Muscle of back (tissue), 11 donors: ENCODE data around the gene CAMK2B. TPM values are rescaled to one million over a fixed set of nuclear protein-coding genes. Genes with fewer than 3 reads are reported as not detected.

Source experiments
- DNase-seq, 3 donors: peaks; one replicate each; pipeline versions ENCODE4 v3.0.0 to v3.0.0-alpha.2; 2013
- polyA plus RNA-seq, 10 donors: library from polyadenylated mRNA; unstranded; fragments of 120-200 nt; gene quantifications; one replicate each; pipeline ENCODE4 v1.2.1, GENCODE V29; 2013; ENCODE audit not compliant: insufficient read length in 10 of 10

Gene CAMK2B
- polyA plus RNA-seq, 10 donors = 4.0 to 19.0 (median 12.2) TPM

DNA sequence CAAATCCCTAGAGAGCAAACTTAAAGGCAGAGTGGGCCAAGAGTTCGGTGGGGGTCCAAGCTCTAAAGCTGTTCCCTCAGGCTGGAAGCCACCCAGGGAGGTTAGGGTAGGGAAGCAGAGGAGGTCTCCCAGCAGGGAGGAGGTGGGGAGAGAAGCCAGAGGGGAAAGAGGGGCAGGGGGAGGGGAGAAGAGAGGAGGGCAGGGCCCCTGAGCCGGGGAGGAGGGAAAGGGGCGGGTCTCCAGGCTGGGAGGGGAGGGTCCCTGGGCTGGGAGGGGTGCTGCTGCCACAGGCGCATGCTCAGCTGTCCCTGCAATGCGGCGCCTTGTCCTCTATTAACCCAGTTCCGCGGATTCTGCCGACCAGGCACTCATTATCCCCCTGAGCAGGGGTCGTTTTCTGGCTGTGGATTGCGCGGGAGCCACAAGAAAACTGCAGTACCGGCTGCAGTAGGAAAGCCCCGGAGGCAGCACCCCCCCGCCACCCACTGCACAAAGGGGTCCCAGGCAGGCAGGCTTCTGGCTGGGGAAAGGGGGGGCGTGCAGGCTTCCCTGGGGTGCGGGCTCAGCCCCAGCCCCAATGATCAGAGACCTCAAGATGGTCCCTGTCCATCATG, 49.3 kb downstream of the CAMK2B start:
- peak; percentile 23 to 75 (median 54) for DNase-seq

GRCh38 chr7:44275146-44275545, 50.2 kb downstream of the CAMK2B start:
- DNase-seq = no peak

DNA sequence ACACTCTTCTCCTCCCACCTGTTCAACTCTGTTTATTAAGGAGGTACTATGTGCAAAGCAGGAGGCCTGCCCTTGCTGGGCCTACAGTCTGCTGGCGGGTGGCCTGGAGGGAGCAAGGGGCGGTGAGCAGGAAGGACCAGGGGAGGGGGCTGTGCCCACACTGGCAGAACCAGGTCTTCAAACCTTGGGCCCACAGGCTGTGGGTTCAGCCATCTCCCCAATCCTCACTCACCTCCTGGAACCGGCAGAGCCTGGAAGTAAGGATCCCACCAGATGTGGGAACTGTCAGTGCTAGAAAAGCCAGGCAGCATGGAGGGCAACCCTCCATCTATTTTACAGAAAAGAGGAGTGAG, 50.8 kb downstream of the CAMK2B start:
- DNase-seq = no peak

DNA sequence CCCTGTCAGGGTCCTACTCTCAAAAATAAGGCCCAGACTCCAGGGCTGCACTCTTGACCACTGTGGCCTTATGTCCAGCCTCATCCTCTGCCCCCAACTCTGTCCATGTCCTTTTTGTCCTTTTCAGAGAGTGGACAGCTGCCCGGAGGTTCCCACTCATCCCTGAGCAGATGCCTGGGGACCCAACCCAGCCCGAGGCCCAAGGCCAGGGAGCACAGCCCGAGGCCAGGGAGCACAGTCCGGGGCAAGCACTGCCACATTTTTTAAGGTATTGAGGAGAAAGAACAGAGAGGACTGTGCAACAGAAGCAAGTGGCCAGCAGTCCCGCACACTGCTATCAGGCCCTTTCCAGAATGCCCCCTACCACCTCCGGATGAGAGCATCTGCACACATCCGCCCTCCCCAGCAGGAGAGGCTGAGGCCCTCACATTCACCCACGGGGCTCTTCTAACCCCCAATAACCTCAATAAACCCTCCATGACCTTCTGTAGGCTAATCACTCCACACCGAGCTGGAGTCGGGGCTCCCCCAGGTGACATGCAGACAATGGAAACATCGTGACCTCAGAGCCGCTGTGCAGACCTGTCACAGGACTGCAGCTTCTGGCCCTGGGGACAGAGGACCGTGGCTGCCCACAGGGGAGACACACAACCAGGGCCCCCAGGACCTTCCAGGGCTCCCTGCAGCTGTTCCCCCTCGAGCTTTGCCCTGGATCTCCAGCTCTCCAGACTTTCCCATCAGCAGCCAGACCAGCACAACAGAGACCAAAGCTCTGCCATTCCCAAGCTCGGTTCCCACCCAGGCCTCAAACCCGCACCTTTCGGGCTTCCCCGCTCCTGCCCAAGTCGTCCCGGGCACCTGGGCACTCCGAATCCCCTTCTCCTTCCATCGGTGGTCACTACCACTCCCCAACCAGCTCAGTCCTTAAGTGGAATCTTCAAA, 51.4 kb downstream of the CAMK2B start:
- DNase-seq = no peak

GRCh38 chr7:44272981-44273380, 52.4 kb downstream of the CAMK2B start:
- DNase-seq = no peak

- no peak for DNase-seq
Observed at GRCh38 chr7:44272456-44272855, 52.9 kb downstream of the CAMK2B start.

- no peak for DNase-seq
Observed at GRCh38 chr7:44269943-44270493, 55.4 kb downstream of the CAMK2B start.

DNA sequence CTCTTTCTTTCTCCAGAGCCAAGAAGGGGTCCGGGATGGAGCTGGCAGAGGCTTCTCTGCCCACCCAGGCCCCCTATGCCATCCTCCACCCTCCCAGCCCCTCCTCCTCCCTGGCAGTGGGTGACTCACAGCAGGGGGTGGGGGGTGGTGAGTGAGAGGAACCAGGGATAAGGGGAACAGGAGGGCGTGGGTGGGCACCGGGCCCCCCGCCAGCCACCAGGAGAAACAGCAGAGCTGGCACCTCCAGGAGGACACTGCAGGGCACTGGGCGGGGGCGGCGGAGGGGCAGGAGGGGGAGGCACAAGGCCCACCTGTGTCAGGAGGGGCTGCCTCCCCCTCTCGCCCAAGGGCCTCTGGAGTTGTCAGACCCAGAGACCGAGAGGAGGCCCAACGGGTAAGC, 56.0 kb downstream of the CAMK2B start:
- DNase-seq = no peak

- DNase-seq = no peak
Observed at GRCh38 chr7:44268671-44269070, 56.7 kb downstream of the CAMK2B start.

GRCh38 chr7:44267719-44268421, 57.5 kb downstream of the CAMK2B start:
- DNase-seq = no peak

DNA sequence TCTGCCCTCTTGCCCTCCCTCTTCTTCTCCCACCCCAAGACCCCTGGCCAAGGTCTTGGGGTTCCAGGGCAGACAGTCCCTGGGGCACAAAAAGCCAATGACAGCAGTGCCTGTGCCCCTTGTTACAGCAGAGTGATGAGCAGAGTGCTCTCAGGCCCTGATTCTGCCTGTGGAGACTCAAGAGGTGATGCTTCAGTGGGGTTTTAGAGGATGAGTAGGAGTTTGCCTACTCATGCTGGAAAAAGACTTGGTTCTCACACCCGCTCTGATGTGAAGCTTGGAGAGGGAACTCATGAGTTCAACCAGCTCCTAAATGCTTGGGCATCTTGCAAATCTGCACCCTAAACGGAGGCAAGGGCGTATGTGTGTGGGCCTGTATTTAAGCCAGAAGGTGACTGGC, 58.2 kb downstream of the CAMK2B start:
- no peak for DNase-seq

- no peak for DNase-seq
Observed at GRCh38 chr7:44266526-44266925, 58.9 kb downstream of the CAMK2B start.

- DNase-seq = no peak
Observed at GRCh38 chr7:44265728-44266127, 59.7 kb downstream of the CAMK2B start.

DNA sequence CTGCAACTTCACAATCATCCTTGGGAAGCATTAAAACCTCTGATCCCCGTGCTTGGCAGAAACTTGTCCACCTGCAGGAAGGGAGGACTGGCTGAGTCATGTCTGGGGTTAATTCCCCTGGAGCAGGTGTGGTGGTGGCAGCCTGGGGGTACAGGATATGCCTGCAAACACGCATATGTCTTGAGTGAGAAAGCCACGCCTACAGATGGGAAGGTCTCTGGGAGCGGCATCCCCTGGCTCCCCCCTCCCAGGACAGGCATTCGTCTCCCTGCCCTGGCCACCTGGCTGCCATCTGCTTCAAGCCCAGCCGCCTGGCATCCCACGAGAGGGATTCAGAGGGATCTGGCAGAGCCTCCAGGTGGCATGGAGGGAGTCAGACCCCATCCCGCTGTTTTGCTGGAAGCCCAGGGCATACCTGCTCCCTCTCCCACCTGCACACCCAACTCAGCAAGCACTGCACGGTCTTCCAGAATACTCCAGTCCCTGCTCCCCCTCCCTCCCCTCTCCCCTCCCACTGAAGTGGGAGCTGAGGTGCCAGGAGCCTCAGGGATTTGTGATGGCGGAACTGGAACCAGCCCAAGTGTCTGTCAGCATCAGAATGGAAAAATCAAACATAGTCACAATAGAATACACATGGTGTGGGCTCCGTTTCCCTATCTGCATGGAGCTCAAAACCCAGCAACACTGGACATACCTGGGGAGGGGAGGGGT, 61.0 kb downstream of the CAMK2B start:
- DNase-seq = no peak

- no peak for DNase-seq
Observed at GRCh38 chr7:44263326-44264082, 61.9 kb downstream of the CAMK2B start.

DNA sequence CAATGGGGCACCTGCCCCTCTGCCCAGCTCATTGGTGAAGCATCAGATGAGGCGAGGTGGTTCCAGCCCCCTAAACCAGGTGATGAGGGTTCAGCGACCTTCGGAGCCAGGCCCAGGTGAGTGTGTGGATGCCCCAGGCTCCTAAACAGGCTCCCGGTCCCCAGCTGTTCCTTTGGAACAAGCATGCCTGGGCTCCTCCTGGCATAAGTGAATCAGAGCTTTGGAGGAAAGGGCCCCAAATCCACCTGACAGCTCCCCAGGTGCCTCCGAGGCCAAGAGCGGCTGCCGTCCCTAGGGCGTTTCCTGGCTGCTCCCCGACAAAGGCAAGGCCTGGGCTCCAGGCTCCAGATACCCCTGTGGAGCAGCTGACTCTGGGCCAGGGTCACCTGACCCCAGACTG, 63.4 kb downstream of the CAMK2B start:
- DNase-seq = no peak

DNA sequence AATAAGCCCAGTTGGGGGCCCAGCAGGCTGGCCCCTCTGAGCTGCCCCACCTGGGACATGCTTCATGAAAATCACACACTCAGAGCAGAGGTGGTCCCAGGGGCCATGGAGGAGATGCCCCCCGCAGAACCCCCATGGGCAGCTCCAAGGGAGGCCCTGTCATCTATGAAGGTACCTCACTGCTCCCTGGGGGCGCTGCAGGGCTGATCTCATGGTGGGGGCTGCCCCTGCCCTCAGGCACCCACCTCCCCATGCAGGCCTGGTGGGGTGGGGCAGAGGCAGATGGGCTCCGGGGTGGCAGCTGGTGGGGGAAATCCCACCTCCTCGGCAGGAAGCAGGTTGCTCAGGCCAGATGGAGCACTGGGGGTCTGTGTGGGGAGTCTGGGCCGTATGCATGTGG, 64.2 kb downstream of the CAMK2B start:
- no peak for DNase-seq

DNA sequence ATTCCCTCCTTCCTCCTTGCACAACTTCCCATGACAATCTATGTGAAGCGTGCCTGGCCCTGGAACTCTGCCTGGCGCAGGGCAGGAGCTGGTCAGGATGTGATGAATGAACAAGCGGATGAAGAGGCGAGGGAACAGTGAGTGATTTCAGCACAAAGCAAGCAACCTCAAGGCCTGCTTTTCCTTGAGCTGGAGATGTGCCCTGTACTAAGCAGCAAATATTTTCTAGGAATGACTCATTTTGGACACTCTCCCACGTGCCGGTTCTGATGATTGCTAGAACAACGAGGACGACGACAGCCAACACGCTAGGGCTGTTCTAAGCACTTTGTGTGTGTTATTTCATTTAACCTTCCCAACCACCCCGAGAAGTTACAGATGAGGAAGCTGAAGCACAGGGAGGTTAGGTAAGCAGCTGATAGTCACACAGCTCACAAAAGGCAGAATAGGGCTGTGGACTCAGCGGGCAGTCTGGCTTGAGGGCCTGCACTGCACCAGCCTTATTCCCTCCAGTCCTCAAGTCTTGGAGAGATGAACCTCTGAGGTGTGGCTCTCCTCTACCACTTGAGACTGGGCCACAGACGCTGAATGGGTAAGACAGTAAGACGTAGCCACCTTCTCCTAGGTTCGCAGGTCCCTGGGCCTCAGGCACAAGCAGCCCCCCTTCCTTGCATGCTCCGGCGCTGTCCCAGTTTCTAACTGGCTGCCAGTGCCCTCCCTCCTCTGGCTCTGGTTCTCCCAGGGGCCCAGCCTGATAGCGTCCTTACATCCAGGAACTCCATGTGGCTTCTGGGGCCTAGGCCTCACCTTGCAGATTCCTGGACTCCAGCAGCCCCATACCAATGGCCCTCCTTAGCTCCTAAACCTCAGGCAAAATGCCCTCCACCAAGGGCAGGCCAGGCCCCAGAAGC, 65.6 kb downstream of the CAMK2B start:
- peak; percentile 80 to 85 (median 84) for DNase-seq

DNA sequence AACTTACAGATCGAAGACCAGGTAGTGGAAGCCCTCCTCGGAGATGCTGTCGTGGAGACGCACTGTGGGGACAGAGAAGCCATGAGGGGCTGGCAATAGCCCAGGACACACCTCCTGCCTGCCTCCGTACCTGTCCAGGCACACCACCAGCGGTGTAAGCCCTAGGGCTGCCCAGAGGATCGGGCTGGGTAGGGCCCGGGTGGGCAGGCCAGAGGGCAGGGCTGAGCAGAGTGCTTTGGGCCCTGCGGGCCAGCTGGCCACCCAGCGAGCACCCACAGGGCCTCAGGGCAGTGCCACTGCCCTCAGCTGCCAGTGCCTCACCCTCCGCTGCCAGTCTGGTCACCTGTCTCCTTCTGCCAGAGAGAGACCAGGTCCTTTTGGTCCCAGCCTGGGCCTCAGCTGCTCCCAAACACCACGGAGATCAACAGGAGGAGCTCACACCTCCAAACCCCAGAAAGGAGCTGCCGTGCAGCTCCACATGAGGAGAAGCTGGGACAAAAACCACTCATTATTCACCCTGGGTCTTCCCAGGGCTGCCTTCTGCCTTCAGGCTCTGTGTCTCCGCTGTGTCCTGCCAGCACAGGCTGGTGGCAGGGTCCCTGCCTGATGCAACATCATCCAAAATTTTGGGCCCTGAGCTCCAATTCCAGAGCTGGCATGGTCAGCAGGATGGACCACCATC, 66.4 kb downstream of the CAMK2B start:
- no peak for DNase-seq
